Measurements from ENCODE around the gene GPR137C.

The GPR137C gene

GRCh38 chr14:52531481-52531880 lies 21.2 kb upstream of the GPR137C start:
- no peak for DNase-seq
- TF ChIP-seq CTCF (IDR thresholded peaks at IDR 0.05; ENCODE audit: borderline replicate concordance, extremely low read depth, low read length, poor library complexity, severe bottlenecking) = no peak
- TF ChIP-seq EZH2 (IDR thresholded peaks at IDR 0.05; ENCODE audit: borderline replicate concordance, low read depth, low read length, severe bottlenecking) = no peak
- H3K9ac ChIP-seq (ENCODE audit: low read depth, low read length) = no peak overlapping the region
- no peak overlapping the region for H2AFZ ChIP-seq (ENCODE audit: low read depth, low read length)
- H3K4me1 ChIP-seq (ENCODE audit: insufficient read depth, low read length) = no peaks in the 10 kb centered on the region
- no peak for ATAC-seq (ENCODE audit: insufficient read depth, low read depth)
- H4K20me1 ChIP-seq (ENCODE audit: insufficient read depth, low read length) = no peaks in the 10 kb centered on the region
- no peaks in the 10 kb centered on the region for H3K27me3 ChIP-seq (ENCODE audit: insufficient read depth, low read length, poor library complexity)
- no peak overlapping the region for H3K4me2 ChIP-seq (ENCODE audit: insufficient read depth, low read length)
- H3K4me3 ChIP-seq (ENCODE audit: low read depth in 1 of 2, low read length in 2 of 2) = no peak overlapping the region
- no peaks in the 10 kb centered on the region for H3K79me2 ChIP-seq (ENCODE audit: insufficient read depth, low read length)
- H3K27ac ChIP-seq (ENCODE audit: low read length) = no peak overlapping the region
- H3K36me3 ChIP-seq (ENCODE audit: insufficient read depth, low read length) = peaks cover 42% of the 10 kb centered on the region
- H3K9me3 ChIP-seq (ENCODE audit: insufficient read depth, low read length, severe bottlenecking) = no peaks in the 10 kb centered on the region

DNA sequence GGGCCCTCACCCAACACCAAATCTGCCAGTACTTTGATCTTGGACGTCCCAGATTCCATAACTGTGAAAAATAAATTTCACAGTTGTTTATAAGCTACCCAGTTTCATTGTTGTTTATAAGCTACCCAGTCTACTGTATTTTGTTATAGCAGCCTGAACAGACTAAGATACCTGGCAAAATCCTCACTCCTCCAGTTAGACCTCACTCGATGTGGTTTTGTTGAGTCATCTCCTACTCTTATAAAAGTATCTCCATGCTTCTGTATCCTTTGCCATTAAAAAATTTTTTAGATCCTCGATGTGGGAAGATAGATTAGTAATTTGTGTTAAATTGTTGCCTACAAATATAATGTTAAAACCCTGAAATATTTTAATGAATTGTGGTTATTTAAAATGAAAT lies 16.4 kb upstream of the GPR137C start:
- Histone ChIP-seq H3K4me1 (ENCODE audit: insufficient read depth, low read length) (no peaks in the 10 kb centered on the region), H3K9ac (ENCODE audit: low read depth, low read length) (no peak overlapping the region), H3K9me3 (ENCODE audit: insufficient read depth, low read length, severe bottlenecking) (no peaks in the 10 kb centered on the region), H3K4me3 (ENCODE audit: low read depth in 1 of 2, low read length in 2 of 2) (no peak overlapping the region), H3K36me3 (ENCODE audit: insufficient read depth, low read length) (peaks cover 61% of the 10 kb centered on the region), H3K27me3 (ENCODE audit: insufficient read depth, low read length, poor library complexity) (no peaks in the 10 kb centered on the region), H4K20me1 (ENCODE audit: insufficient read depth, low read length) (no peaks in the 10 kb centered on the region), H3K4me2 (ENCODE audit: insufficient read depth, low read length) (no peak overlapping the region), H3K27ac (ENCODE audit: low read length) (no peak overlapping the region), H3K79me2 (ENCODE audit: insufficient read depth, low read length) (no peaks in the 10 kb centered on the region), H2AFZ (ENCODE audit: low read depth, low read length) (no peak overlapping the region)
- ATAC-seq (ENCODE audit: insufficient read depth, low read depth) (no peak), DNase-seq (no peak)
- no peak for TF ChIP-seq CTCF (IDR thresholded peaks at IDR 0.05; ENCODE audit: borderline replicate concordance, extremely low read depth, low read length, poor library complexity, severe bottlenecking)
- TF ChIP-seq EZH2 (IDR thresholded peaks at IDR 0.05; ENCODE audit: borderline replicate concordance, low read depth, low read length, severe bottlenecking) = no peak

- no peak overlapping the region for H3K4me3 ChIP-seq (ENCODE audit: low read depth in 1 of 2, low read length in 2 of 2)
- ATAC-seq (ENCODE audit: insufficient read depth, low read depth) (no peak), DNase-seq (no peak)
- no peaks in the 10 kb centered on the region for H4K20me1 ChIP-seq (ENCODE audit: insufficient read depth, low read length)
- TF ChIP-seq CTCF (IDR thresholded peaks at IDR 0.05; ENCODE audit: borderline replicate concordance, extremely low read depth, low read length, poor library complexity, severe bottlenecking) = no peak
- no peaks in the 10 kb centered on the region for H3K9me3 ChIP-seq (ENCODE audit: insufficient read depth, low read length, severe bottlenecking)
- no peak overlapping the region for H2AFZ ChIP-seq (ENCODE audit: low read depth, low read length)
- no peaks in the 10 kb centered on the region for H3K79me2 ChIP-seq (ENCODE audit: insufficient read depth, low read length)
- H3K4me1 ChIP-seq (ENCODE audit: insufficient read depth, low read length) = no peaks in the 10 kb centered on the region
- no peak overlapping the region for H3K9ac ChIP-seq (ENCODE audit: low read depth, low read length)
- peaks cover 65% of the 10 kb centered on the region for H3K36me3 ChIP-seq (ENCODE audit: insufficient read depth, low read length)
- H3K27me3 ChIP-seq (ENCODE audit: insufficient read depth, low read length, poor library complexity) = no peaks in the 10 kb centered on the region
- H3K4me2 ChIP-seq (ENCODE audit: insufficient read depth, low read length) = no peak overlapping the region
- no peak overlapping the region for H3K27ac ChIP-seq (ENCODE audit: low read length)
Measured at GRCh38 chr14:52538623-52539022, 14.0 kb upstream of the GPR137C start.
